Uterus (tissue), 4 donors: Measurements from ENCODE around the gene TPRG1. TPM values are rescaled to one million over a fixed set of nuclear protein-coding genes. Genes with fewer than 3 reads are reported as not detected.
A peak's percentile ranks its signal among the peaks of the same experiment; 100 is the strongest.

ENCODE experiments used
- DNase-seq, 2 donors: peaks; one replicate each; pipeline ENCODE4 v3.0.0-alpha.2; 2019 to 2020
- H3K27ac ChIP-seq, 2 donors: fragments of 200-600 bp; sonication (generic); 1 replicate in 1 of 2; 2 replicates in 1 of 2; pipeline ENCODE4 v1.5.1; 2016 to 2018
- H3K27me3 ChIP-seq, 2 donors: fragments of 200-600 bp; sonication (generic); one replicate each; pipeline ENCODE4 v1.5.1; 2018 to 2019; ENCODE audit warnings: control low read depth in 1 of 2
- H3K36me3 ChIP-seq, 2 donors: fragments of 200-600 bp; sonication (generic); one replicate each; pipeline ENCODE4 v1.5.1; 2019; ENCODE audit warnings: control low read depth in 1 of 2
- H3K4me1 ChIP-seq, 2 donors: fragments of 200-600 bp; sonication (generic); one replicate each; pipeline ENCODE4 v1.5.1; 2018 to 2019; ENCODE audit warnings: control low read depth in 1 of 2
- H3K4me3 ChIP-seq, 2 donors: fragments of 200-600 bp; sonication (generic); 1 replicate in 1 of 2; 2 replicates in 1 of 2; pipeline ENCODE4 v1.5.1; 2018 to 2019; ENCODE audit warnings: mild to moderate bottlenecking in 1 of 2
- H3K9me3 ChIP-seq, 2 donors: fragments of 200-600 bp; sonication (generic); one replicate each; pipeline ENCODE4 v1.5.1; 2019; ENCODE audit warnings: control low read depth in 1 of 2
- POLR2A ChIP-seq, 2 donors: fragments of 450-650 bp; IDR thresholded peaks; one replicate each; pipeline ENCODE4 v1.6.1; 2016; ENCODE audit warnings: antibody characterized with exemption in 2 of 2, mild to moderate bottlenecking in 1 of 2, moderate library complexity in 1 of 2
- intact Hi-C: fragments of 100-400 bp; cut with DNase I; formaldehyde crosslinking; loops from one replicate; pipeline ENCODE4 v1.15.1; 2023; ENCODE audit warnings: low total_unique reads
- total RNA-seq, 4 donors: library from RNA; depleted of rRNA in 3 of 4; stranded (reverse); fragments of >200 nt in 3 of 4; gene quantifications; one replicate each; pipeline versions ENCODE4 v1.1.0 to v1.2.4, GENCODE V29; 2014 to 2023
- TF ChIP-seq, protein P1 (sequence below), 4 experiments: fragments of 200-600 bp in 2 of 4; fragments of 450-650 bp in 2 of 4; sonication (generic) in 2 of 4; IDR thresholded peaks; one replicate each; pipeline ENCODE4 v1.5.1; 2016 to 2019; ENCODE audit warnings: antibody characterized with exemption in 4 of 4, mild to moderate bottlenecking in 2 of 4, moderate library complexity in 1 of 4
- donor health status: DM: yes; HTN: yes; CAD: no.

TPRG1 gene
- total RNA-seq, 4 donors from 2014 or later: 7.7 to 29.4 (median 8.3) TPM

DNA sequence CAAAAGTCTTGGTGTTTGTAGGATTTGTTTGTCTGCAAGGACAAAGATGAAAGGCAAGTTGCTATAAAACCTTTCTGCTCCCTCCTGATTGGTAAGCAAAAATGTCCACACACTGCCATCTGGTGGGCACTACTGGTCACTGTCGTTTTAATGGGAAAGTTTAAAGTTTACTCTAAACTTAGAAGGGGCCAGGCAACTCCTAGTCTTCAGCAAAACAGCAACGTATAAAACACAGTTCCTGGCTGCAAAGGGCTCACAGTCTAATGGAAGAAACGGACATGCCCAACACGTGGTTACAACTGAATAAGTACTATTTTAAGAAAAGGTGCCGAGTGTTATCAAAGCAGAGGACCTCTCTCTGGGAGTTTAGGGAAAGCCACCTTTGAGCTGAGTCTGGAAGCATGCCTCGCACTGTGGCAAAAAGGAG, 23.7 kb upstream of the TPRG1 start:
- intact Hi-C loops: loop anchor here (5.0 to 10.0 kb wide), 2 partner anchors 183 to 1406 kb away; no protein-coding TSS in a partner anchor

DNA sequence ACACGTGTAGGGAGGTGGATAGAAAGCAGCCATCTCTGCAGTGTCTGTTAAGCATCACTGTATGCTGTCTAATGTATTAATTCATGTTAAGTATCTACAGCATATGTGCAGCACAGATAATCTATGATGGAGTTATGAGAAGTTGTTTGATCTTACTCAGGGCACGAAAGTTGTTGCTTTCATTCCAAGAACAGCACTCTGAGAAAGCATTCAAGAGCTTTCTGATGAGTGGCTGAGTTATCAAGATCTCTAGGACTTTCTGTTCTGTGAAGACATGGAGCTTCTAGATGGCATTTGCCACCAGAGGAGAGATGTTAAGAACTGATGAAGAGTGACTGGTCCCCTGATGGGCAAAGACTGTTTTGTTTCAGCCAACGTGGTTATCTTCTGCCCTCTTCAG, 22.6 kb upstream of the TPRG1 start:
- DNase-seq: no peak
- Histone ChIP-seq H3K4me3 (no peak overlapping the region), H3K4me1 (peaks cover 7 to 9% of the 10 kb centered on the region in 2 donors), H3K27ac (no peak overlapping the region), H3K27me3 (no peaks in the 10 kb centered on the region), H3K36me3 (no peaks in the 10 kb centered on the region), H3K9me3 (no peaks in the 10 kb centered on the region)
- intact Hi-C loops: loop anchor here (5.0 to 10.0 kb wide), 2 partner anchors 184 to 1407 kb away; no protein-coding TSS in a partner anchor
- TF ChIP-seq POLR2A (IDR thresholded peaks at IDR 0.05): no peak
- TF ChIP-seq, protein P1, sequence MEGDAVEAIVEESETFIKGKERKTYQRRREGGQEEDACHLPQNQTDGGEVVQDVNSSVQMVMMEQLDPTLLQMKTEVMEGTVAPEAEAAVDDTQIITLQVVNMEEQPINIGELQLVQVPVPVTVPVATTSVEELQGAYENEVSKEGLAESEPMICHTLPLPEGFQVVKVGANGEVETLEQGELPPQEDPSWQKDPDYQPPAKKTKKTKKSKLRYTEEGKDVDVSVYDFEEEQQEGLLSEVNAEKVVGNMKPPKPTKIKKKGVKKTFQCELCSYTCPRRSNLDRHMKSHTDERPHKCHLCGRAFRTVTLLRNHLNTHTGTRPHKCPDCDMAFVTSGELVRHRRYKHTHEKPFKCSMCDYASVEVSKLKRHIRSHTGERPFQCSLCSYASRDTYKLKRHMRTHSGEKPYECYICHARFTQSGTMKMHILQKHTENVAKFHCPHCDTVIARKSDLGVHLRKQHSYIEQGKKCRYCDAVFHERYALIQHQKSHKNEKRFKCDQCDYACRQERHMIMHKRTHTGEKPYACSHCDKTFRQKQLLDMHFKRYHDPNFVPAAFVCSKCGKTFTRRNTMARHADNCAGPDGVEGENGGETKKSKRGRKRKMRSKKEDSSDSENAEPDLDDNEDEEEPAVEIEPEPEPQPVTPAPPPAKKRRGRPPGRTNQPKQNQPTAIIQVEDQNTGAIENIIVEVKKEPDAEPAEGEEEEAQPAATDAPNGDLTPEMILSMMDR (IDR thresholded peaks at IDR 0.05): no peak

More for the DNA sequence above, 23.7 kb upstream of the TPRG1 start:
- Histone ChIP-seq H3K4me1 (peaks cover 13 to 15% of the 10 kb centered on the region in 2 donors), H3K4me3 (no peak overlapping the region), H3K27me3 (no peaks in the 10 kb centered on the region), H3K27ac (peak overlapping the region; percentile 66 to 67), H3K36me3 (no peaks in the 10 kb centered on the region), H3K9me3 (no peaks in the 10 kb centered on the region)
- no peak for TF ChIP-seq POLR2A (IDR thresholded peaks at IDR 0.05)
- TF ChIP-seq, protein P1 (IDR thresholded peaks at IDR 0.05): peak; percentile 75 to 87 (median 86)
- DNase-seq: peak; percentile 70 to 80

DNA sequence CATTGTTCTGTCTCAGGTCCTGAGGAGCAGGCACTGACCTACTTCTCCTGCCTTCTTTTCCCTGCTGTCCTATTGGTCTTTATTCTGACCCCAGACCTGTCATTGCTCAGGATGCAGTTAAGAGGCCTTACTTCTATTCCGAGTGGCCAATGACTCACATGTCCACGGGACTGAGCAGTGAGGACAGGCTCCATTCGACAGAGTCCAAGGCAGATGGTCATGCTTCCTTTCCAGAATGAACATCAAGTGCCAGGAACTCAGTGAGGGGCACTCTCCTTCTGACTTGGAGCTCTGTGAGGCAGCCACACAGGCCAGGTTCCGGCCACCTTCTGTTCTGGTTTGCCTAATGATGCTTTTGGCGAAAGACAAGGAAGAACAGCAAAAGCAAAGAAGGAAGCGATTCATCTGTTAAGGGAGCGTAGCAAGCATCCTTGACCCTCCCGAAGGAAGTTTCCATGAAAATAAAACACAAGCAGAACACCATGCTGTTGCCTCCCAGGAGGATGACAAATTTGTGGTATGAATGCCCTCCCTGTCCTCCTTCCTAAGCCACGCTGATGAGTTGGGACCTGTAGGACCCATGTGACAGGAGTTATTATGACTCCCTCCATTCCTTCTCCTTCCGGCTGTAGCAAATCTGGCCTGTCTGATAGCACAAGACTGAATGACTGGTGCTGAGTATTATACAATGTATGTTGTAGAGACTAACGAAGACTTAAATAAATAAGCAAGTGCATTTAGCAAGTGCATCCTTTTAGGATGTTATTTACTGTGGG, 14.4 kb upstream of the TPRG1 start:
- intact Hi-C loops: no loop called here
- Histone ChIP-seq H3K4me3 (no peak overlapping the region), H3K4me1 (no peaks in the 10 kb centered on the region), H3K9me3 (no peaks in the 10 kb centered on the region), H3K27ac (no peak overlapping the region), H3K27me3 (no peaks in the 10 kb centered on the region), H3K36me3 (no peaks in the 10 kb centered on the region)
- no peak for DNase-seq
- TF ChIP-seq, protein P1 (IDR thresholded peaks at IDR 0.05): no peak
- TF ChIP-seq POLR2A (IDR thresholded peaks at IDR 0.05): no peak

DNA sequence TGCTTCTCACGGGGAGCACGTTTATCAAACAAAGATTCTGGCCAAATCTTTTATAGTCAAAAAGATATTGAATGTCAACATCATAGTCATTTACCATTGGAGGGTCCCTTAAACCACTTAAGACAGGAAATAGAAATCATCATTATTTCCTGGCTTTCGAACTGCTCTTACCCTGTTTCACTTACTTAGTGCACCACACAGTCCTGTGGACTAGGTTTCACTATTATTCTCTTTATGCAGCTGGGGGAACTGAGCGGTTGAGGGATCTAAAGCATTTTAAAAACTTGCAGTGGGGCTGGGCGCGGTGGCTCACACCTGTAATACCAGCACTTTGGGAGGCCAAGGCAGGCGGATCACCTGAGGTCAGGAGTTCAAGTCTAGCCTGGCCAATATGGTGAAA, 13.7 kb upstream of the TPRG1 start:
- Histone ChIP-seq H3K27me3 (no peaks in the 10 kb centered on the region), H3K9me3 (no peaks in the 10 kb centered on the region), H3K4me3 (no peak overlapping the region), H3K27ac (no peak overlapping the region), H3K36me3 (no peaks in the 10 kb centered on the region), H3K4me1 (no peaks in the 10 kb centered on the region)
- DNase-seq: no peak
- TF ChIP-seq POLR2A (IDR thresholded peaks at IDR 0.05): no peak
- TF ChIP-seq, protein P1 (IDR thresholded peaks at IDR 0.05): no peak
- intact Hi-C loops: no loop called here

DNA sequence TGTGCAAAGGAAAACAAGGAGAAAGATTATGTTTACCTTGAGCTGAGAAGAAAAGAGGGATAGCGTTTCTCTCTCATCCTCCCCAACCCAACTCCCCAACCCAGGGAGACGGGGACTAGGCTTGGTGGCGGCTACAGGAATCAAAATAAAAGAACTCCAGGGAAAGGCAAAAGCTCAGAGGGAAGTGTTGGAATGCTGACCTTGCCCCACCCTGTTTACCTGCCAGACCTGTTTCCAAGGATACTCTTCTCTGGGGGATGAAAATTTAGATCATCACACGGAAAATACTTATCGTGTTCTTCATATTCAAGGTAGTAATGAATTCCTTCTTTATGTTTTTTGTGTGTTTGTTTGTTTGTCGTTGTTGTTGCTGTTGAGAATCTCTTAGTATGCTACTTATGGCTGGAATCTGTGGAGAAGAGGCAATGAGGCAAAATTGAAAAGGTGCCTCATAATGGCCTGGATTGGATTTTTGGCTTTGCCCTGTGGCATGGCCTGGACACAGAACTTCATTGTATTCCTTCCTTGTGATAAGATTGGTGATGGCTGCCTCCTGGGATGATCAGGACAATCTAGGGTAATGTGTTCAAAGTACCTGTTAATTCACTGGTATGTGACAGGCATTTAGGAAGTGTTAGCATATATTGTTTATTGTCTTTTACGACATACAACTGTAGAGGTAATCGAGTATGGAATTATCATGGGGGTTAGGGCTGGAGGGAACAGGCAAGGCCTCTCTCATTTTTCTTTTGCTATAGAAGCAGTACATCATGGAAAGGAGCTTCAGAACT, 11.1 kb upstream of the TPRG1 start:
- Histone ChIP-seq H3K4me3 (no peak overlapping the region), H3K27ac (no peak overlapping the region), H3K36me3 (no peaks in the 10 kb centered on the region), H3K4me1 (no peaks in the 10 kb centered on the region), H3K9me3 (no peaks in the 10 kb centered on the region), H3K27me3 (no peaks in the 10 kb centered on the region)
- TF ChIP-seq POLR2A (IDR thresholded peaks at IDR 0.05): no peak
- TF ChIP-seq, protein P1 (IDR thresholded peaks at IDR 0.05): no peak
- intact Hi-C loops: no loop called here
- DNase-seq: no peak
